ENCODE data around the gene LRRC45.

The LRRC45 gene

DNA sequence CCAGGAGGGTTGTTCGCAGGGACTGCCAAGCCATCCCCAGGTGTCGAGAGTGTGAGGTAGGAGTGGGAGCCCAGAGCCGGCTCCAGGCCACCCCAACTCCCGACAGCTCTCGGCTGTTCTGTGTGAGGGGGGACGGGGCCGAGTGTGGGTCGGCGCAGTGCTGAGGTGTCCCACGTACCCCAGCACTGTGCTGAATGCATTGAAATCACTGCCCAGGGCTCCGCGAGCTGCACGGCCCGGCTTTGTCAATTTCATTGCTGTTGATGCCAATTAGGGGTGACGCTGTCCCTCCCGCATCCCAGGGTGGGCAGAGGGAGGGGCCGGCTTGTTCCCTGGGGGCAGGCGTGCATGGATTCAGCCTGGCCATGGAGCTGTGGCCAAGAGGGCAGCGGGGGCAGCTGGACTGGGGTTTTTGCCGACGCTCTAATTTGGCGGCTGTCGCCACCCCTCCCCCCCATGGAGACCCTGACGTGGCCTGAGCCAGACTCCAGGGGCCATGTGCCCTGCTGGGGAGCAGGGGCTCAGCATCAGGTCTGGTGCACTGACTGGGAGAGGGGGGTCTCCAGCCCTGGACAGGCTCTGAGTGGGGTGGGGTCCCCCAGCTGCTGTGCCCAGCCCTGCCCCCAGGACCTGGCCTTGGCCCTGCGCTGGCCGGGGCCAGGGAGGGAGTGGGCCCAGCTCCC lies 14.7 kb upstream of the LRRC45 start:
- DNase-seq = no peak

DNA sequence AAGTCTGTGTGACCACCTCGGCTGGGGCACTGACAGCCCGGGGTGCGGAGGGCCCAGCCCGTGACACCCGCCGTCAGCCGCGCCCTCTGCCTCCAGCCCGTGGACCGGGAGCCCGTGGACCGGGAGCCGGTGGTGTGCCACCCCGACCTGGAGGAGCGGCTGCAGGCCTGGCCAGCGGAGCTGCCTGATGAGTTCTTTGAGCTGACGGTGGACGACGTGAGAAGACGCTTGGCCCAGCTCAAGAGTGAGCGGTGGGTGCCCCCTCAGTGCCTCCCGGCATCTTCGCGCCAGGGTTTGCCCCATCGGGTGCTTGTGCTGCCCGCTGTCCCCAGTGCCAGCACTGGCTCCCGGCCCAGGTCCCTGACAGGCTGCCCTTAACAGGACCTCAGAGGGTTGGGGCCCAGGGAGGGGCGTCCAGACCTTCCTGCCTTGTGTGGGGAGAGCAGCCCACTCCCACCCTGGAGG lies 14.1 kb upstream of the LRRC45 start:
- DNase-seq = no peak

DNA sequence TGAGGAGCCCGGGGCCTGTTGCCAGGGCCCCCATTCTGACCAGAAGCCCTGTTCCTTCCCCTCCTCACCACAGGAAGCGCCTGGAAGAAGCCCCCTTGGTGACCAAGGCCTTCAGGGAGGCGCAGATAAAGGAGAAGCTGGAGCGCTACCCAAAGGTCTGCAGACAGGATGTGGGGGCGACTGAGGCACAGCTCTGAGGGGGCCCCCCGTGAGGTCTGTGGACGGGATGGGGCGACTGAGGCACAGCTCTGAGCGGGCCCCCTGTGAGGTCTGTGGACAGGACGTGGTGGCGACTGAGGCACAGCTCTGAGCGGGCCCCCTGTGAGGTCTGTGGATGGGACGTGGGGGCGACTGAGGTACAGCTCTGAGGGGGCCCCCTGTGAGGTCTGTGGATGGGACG lies 13.7 kb upstream of the LRRC45 start:
- no peak for DNase-seq

DNA sequence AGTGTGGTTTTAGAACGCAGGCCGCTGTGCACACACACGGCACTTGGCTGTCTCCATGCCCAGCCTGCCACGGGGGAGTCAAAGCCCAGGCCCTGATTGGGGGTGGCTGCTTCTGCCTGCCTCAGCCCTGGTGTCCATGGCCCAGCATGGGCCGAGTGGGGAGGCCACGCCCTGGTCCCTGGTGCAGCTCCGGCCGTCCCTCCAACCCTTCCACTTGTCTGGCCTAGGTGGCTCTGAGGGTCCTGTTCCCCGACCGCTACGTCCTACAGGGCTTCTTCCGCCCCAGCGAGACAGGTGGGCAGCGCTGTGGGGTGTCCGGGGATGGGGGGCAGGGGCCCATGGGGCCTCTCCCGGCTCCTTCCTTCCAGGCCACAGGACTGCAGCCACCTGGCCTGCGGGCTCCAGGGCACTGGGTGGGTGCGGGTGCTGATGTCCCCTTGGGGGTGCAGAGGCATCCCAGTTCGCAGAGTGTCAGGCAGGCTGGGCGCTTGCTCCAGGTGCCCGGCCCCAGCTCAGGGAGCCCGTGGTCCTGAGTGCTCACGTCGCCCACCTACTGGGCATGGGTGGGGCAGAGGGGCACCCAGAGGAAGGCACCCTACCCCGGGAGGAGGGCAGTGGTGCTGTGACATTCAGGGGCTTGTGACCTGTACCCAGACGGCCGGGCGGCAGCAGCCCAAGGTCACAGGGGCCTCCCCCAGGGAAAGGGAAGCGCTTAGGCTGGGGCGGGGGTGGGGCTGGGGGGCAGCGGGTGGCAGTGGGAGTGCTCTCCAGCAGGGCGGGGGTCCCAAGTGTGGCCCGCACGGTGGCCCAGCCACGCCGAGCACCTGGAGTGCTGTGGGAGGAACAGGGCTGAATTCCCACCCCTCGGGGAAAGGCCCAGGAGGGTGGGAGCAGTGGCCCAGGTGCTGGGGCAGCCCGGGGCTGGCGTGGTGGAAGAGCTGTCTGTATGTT lies 12.3 kb upstream of the LRRC45 start:
- DNase-seq = no peak

DNA sequence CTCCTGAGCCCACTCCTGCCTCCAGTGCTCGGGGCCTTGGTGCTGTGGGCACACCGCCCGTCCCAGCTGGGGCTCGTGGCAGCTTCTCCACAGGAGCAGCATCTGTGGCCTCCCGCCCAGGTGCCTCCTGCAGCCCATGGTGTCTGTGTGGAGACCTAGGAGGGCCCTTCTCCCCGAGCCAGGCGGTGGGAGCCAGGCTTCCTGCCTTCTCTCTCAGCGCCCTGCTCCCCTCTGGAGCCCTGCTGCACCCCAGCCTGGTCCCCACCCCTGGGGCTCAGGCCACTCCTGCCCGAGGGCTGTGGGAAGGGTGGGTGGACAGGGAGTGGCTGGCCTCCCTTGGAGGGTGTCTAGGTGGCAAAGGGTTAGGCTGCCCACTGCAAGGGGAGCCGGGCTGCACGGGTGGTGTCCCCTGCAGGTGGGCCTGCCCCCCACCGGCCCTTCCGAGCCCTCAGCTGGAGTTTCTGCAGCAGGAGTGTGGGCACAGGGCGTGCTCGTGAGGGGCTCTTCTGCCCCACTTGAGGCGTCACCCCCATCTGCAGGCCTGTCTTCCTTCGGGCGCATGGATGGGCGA lies 11.4 kb upstream of the LRRC45 start:
- DNase-seq = no peak

DNA sequence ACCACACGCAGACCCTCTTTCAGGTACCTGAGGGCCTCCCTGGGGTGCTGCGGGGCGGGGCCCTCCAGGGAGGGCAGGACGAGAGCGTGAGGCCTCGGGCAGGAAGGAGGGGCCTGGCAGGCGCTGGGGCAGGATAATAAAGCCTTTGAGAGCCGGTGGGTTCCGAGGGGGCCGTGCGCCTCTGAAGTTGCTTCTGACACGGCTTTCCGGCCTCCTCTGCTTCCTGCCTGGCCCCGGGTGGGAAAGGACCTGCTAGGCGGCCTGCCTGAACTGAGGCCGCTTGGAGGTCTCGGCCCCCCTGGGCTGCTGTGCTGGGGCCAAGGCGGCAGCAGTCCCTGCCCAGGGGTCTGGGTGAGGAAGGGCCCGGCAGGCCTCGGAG lies 10.9 kb upstream of the LRRC45 start:
- DNase-seq = no peak

DNA sequence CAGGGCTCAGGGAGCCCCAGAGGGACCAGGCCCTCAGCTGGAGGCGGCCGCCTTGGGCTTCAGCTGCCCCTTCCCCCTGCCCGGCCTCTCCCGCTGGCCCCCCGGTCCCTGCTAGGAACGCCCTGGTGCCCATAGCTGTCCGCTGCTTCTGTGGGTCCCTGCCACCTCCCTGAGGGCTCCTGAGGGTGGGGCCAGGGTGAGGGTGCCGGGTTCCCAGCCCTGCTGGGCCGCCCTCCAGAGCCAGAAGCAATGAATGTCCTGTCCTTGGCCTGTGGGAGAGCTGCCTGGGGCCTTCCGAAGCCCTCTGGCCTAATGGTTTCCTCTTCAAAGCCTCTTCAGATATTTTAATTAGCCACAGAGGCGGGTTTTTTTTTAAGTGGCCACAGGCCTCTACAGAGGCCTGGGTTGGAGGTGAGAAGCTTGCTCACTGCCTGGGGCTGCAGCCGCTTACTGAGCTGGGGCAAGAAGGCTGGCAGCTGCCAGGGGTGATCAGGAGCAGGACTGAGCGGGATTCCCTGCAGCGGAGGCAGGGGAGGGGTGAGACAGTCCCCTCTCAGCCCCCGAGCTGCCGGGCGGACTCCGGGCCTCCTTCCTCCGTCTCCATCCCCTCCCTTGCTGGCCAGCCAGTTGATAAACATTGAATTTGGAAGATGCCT lies 10.3 kb upstream of the LRRC45 start:
- DNase-seq = no peak

DNA sequence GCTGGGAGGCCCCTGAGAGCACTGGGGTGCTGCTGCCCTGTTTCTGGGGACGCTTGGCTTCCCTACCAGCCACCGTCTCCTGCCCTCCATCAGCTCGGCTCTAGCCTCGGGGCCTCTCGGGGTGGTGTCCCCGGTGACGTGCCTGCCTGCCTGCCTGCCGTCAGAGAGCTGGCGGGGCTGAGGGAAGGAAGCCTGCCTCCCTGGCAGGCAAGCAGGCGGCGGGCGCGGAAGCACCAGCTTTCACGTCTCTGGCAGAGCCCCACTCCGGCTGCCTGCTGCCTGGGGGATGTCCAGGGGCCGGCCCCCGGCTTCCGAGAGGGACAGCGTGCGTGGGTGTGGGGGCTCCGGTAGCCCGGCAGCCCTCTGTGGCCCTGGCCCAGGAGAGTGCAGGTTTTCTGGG lies 9.8 kb upstream of the LRRC45 start:
- no peak for DNase-seq

DNA sequence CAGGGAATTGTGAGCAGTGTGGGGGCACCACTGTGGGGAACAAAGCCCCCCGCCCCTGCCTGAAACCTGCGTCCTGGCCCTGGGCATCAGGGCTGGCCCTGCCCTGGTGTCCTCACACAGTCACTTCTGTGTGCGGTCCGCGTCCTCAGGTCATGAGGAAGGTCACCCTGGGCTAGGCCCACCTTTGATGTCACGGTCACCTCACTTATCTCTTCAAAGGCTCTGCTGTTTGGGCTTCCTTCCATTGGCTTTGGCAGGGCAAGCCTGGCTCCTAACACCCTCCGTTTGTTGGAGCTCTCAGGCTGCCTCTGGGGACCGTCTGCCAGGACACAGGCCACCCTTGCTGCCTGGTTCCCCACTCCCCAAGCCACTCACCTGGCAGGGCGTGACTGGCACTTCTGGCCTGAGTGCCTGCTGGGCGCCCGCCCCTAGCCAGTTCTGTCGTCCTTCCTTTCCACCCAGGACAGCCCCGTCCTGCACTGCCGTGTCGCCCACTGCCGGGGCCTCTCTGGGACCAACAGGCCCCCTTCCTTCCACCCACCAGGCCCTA lies 9.3 kb upstream of the LRRC45 start:
- no peak for DNase-seq

DNA sequence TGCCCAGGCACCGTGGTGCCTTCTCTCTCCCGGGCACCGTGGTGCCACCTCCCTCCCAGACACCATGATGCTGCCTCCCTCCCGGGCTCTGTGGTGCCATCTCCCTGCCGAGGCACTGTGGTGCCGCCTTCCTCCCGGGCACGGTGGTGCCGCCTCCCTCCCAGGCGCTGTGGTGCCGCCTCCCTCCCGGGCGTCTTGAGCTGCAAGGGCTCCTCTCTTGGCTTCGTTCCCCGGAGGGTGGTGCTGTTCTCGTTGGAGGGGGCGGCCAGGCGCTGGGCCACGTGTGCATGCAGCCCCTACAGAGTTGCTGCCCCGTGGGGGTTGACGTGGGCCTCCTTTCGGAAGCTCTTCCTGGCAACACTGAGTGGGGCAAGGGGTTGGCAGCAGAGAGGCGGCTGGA lies 8.7 kb upstream of the LRRC45 start:
- DNase-seq = no peak

DNA sequence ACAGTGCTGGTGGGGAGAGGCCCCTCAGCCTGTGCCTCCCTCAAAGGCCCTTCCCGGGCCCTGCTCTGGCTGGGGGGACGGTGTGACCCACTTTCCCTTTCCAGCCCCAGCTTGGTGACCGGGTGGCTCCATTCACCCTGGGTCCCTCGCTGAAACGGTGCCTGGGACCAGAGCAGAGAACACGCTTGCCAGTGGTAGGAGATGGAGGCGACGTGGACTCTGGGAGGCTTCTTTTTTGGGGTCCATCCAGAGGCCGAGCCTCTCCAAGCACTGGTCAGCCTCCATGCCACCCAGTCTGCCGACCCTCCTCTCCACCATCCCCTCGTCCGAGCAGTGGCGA lies 8.2 kb upstream of the LRRC45 start:
- no peak for DNase-seq

DNA sequence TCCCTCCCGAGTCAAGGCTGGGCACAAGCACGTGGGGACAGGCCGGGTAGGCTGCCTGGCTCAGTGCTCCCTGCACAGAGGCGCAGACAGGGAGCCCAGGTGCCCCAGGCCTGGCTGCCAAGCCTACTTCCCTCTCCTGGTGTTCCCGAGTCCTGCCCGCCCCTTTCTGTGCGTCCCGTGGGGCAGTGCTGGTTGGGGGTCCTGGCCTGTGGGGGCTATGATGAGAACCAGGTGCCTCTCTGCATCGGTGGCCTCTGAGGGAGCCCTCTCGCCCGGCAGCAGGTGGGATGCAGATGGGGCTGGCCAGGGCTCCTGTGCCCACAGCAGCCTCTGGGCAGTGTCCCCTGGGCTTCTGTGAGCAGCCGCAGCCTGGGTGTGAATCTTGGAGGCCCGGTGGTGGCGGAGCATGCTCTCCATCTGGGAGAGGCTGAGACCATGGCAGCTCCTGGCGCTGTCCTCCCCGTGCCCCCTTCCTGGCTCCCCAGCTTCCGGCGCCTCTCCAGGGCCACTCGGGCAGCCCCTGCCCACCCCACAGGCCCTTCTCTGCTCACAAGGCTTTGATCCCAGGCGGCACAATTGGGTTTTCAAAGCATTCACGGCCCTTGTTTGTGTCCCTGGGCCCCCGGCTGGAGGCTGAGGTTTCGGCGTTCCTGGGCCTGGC lies 7.7 kb upstream of the LRRC45 start:
- no peak for DNase-seq

DNA sequence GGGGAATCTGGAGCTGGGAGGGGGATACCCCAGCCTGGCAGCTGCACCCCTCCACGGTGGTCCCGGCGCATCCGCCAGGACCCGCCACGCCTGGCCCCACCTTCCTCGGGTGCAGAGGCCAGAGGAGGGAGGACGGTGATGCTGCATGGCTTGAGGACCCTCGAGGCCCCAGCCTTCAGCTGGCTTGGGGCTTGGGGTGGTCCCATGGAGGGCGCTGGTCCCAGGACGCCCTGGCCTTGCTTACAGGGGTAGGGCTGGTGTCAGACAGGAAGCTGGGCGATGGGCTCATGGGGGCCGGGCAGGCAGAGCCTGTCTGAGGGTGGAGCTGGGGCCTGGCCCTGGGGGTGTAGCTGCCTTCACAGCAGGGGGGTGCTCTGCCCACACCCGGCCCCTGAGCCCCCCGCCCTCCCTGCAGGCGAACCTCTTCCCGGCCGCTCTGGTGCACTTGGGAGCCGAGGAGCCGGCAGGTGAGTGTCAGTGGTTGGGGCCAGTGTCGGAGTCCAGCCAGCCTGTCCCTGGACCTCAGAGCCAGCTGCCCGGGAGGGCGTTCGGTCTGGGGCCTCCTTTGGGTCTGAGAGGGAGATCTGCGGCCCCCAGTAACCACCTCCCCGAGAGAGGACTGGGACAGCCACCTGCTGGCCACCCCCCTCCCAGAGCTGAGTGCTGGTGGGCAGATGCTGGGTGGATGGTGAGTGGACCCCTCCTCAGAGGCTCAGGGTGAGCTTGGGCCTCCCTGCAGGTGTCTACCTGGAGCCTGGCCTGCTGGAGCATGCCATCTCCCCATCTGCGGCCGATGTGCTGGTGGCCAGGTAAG lies 6.8 kb upstream of the LRRC45 start:
- DNase-seq = no peak

DNA sequence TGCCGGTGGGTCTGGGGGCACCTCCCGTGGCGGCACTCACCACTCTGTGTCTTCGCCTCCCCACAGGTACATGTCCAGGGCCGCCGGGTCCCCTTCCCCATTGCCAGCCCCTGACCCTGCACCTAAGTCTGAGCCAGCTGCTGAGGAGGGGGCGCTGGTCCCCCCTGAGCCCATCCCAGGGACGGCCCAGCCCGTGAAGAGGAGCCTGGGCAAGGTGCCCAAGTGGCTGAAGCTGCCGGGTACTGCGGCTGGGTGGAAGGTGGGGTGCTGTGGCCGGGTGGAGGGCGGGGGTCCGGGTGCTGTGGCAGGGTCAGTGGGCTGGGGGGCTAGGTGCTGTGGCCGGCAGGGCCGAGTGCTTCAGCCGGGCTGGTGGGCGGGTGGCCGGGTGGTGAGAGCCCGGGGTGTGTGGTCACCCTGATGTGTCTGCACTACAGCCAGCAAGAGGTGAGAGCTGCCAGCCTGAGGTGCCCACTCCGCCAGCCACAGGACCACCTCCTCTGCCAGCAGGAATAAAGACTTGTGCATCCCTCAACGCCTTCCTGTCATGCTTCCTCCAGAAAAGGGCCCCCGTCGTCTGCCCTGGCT lies 6.1 kb upstream of the LRRC45 start:
- DNase-seq = no peak

DNA sequence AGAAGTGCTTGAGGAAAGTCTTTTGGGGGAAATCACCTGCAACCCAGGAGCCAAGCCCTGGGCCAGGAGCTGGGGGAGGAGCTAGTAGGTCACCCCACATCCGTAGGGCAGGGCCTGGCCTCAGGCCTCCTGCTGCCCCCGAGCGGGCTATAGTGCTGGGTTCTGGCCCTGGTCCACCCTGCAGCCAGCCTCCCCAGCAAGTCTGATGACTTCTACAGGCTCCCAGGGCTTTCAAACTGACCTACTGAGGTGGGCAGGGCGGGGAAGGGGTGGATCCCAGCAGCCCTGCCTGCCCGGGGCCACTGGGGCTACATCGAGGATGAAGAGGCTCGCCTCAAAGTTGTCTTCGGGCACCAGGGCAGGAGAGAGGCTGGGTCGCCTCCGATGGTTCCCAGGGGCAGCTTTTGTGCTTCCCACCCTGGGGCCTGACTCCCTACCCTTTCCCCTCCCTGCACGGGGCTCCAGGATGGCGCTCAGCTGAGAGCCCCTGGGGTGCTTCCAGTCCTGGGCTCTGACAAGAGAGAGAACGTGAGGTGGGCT lies 5.4 kb upstream of the LRRC45 start:
- DNase-seq = no peak

DNA sequence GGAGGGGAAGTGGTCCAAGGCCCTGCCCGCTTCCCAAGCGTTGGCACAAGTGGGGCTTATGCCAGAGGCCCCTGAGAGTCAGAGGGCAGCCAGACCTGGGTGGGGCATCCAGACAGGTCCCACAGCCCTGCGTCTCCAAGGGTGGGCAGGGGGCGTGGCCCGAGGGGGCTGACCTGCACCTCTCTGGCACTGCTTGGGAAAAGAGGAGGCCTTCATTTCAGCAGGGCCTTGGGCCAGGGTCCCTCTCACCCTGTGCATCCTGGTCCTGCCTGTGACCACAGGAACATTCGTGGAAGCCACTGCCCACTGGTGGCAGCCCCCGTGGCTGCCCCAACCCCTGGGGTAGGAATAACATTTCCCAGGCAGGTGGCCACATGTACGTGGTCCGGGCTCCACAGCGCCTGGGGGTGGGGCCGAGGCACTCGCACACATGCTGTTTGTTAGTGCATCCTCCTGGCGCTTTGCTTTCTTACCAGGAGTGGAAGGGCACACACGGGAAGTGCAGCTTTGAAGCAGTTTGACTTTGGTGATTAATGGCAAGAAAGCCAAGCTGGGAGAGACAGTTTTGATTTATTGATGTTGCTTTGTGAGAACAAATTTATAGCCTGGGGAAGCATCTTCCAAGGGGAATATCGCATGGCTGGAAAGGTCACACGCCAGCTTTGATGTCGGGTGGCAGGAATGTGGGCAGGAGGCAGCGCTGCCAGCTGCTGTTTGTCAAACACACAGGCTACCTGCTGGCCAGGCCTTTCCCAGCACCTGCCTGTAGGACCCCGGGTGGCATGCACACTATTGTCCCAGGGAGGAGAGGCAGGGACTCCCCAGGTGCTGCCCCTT lies 4.7 kb upstream of the LRRC45 start:
- peak; percentile 64 for DNase-seq

DNA sequence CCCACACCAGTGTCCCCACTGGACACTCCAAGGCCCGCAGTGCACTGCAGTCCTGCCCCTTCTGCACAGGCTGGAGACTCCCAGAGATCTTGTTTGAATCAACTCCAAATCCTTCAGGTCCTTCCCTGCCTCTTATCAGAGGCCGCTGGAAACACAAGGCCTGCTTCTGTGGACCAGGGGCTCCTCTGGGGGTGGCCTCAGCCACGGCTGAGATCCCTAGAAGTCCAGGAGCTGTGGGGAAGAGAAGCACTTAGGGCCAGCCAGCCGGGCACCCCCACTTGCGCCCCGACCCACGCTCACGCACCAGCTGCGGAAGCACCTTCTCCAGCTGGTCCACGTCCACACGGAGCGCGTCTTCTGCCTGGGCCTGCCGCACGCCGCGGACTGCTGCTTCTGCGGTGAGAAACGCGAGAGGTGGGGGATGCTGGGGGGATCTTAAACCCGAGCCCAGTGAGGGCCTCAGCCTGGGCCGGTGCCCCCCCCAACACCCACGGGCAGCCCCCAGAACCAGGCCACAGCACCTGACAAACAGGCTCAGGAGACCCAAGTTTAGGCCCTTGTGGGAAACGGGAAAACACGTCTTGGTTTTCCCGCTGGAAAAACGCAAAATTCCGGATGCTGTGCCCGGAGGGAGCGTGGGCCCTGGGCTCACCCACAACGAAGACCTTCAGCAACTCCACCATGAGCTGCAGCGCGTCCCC lies 4.0 kb upstream of the LRRC45 start:
- no peak for DNase-seq

DNA sequence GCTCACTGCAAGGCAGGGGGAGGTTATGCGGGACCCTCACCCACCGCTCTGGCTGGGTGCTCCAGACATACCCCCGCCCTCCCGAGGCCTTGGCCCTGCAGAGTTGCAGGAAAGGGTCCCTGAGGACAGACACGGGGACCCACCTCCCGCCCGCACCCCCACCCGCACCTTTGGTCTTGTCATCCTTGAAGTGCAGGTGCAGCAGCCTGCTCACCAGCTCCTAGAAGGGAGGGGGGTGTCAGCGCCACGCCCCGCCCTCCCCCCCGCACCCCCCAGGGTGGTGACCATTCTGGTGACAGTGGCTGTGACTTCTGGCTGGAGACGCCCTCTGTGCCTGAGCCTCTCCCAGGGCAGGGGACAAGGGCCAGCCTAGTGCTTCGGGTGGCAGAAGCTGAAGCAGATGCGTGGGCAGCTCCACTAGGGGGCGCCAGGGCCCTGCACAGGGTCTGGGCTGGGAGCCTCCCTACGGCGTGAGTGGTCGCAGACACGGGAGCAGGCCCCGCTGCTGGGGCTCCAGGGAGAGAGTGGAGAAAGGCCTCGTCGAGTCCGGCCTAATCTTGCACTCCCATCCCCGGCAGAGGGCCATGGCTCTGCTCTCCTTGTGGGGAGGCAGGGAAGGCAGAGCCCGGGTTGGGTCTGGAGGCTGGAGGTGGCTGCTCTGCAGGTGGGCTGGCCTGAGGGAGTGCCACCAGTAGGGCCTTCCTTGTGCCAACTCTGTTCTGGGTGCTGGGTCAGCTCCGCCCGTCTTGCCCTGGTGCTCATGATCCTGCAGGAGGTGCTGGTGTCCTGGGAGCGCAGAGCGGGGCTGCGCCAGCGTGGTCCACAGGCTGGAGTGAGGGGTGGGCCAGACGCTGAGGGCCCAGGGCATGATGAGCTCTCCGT lies 3.2 kb upstream of the LRRC45 start:
- DNase-seq = peak; percentile 56

Data from NCI-H345 (cell line).